ENCODE data around the gene FUNDC1.

FUNDC1 gene

GRCh38 chrX:44495091-44495490, 47.6 kb downstream of the FUNDC1 start:
- Histone ChIP-seq H4K20me1 (ENCODE audit: insufficient read depth, low read length) (no peaks in the 10 kb centered on the region), H3K9me2 (replicated peaks; ENCODE audit: insufficient read depth, low read length) (no peaks in the 10 kb centered on the region), H2AFZ (ENCODE audit: low read length) (no peak overlapping the region), H3K4me1 (ENCODE audit: low read length) (no peaks in the 10 kb centered on the region), H3K9me3 (replicated peaks; ENCODE audit: insufficient read depth, low read length) (no peaks in the 10 kb centered on the region), H3K9ac (ENCODE audit: low read length) (no peak overlapping the region), H3K4me3 (ENCODE audit: low read length) (no peak overlapping the region), H3F3A (ENCODE audit: insufficient read depth, low read length) (no peaks in the 10 kb centered on the region), H3K27me3 (replicated peaks; ENCODE audit: insufficient read depth, low read length) (no peaks in the 10 kb centered on the region), H3K36me3 (replicated peaks; ENCODE audit: insufficient read depth, low read length) (no peaks in the 10 kb centered on the region), H3K79me2 (ENCODE audit: low read length) (no peaks in the 10 kb centered on the region), H3K27ac (ENCODE audit: low read length) (no peak overlapping the region), H3K4me2 (ENCODE audit: low read depth, low read length) (no peak overlapping the region)
- TF ChIP-seq CTCF (IDR thresholded peaks at IDR 0.05; ENCODE audit: low read length): no peak
- no peak for TF ChIP-seq EZH2 (optimal IDR thresholded peaks at IDR 0.05; ENCODE audit: low read depth, low read length)
- no peak for TF ChIP-seq EZH2phosphoT487 (IDR thresholded peaks at IDR 0.05; ENCODE audit: low read length)
- no peak for DNase-seq

DNA sequence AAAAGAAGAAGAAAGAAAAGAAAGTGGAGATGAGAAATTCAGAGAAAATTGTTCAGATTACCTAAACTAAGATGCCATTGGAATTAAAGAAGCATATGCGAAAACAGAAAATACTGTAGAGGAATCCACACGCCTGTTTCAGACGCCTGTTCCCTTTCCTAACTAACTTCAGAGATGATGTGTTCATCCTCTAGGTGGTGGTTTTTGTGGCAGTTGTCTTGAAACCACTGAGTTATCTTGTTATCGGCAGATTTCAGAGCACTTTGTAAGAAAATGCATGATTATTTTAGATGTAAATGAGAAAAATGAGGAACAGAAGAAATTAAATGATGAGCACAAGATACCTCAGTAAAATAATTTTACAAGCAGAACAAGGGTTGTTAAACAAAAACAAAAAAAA, 48.3 kb downstream of the FUNDC1 start:
- no peaks in the 10 kb centered on the region for H3K9me3 ChIP-seq (replicated peaks; ENCODE audit: insufficient read depth, low read length)
- H3K27me3 ChIP-seq (replicated peaks; ENCODE audit: insufficient read depth, low read length): no peaks in the 10 kb centered on the region
- no peak overlapping the region for H3K9ac ChIP-seq (ENCODE audit: low read length)
- no peak overlapping the region for H2AFZ ChIP-seq (ENCODE audit: low read length)
- no peaks in the 10 kb centered on the region for H3K79me2 ChIP-seq (ENCODE audit: low read length)
- no peaks in the 10 kb centered on the region for H3K4me1 ChIP-seq (ENCODE audit: low read length)
- no peak overlapping the region for H3K27ac ChIP-seq (ENCODE audit: low read length)
- H3K4me2 ChIP-seq (ENCODE audit: low read depth, low read length): no peak overlapping the region
- H3F3A ChIP-seq (ENCODE audit: insufficient read depth, low read length): no peaks in the 10 kb centered on the region
- TF ChIP-seq CTCF (IDR thresholded peaks at IDR 0.05; ENCODE audit: low read length) (no peak), EZH2phosphoT487 (IDR thresholded peaks at IDR 0.05; ENCODE audit: low read length) (no peak), EZH2 (optimal IDR thresholded peaks at IDR 0.05; ENCODE audit: low read depth, low read length) (no peak)
- no peaks in the 10 kb centered on the region for H3K36me3 ChIP-seq (replicated peaks; ENCODE audit: insufficient read depth, low read length)
- H4K20me1 ChIP-seq (ENCODE audit: insufficient read depth, low read length): no peaks in the 10 kb centered on the region
- no peaks in the 10 kb centered on the region for H3K9me2 ChIP-seq (replicated peaks; ENCODE audit: insufficient read depth, low read length)
- no peak for DNase-seq
- H3K4me3 ChIP-seq (ENCODE audit: low read length): no peak overlapping the region

GRCh38 chrX:44489515-44489914, 53.1 kb downstream of the FUNDC1 start:
- Histone ChIP-seq H2AFZ (ENCODE audit: low read length) (no peak overlapping the region), H3K9ac (ENCODE audit: low read length) (no peak overlapping the region), H3F3A (ENCODE audit: insufficient read depth, low read length) (no peaks in the 10 kb centered on the region), H3K27ac (ENCODE audit: low read length) (no peak overlapping the region), H3K4me1 (ENCODE audit: low read length) (no peaks in the 10 kb centered on the region), H3K9me3 (replicated peaks; ENCODE audit: insufficient read depth, low read length) (no peaks in the 10 kb centered on the region), H3K9me2 (replicated peaks; ENCODE audit: insufficient read depth, low read length) (no peaks in the 10 kb centered on the region), H3K79me2 (ENCODE audit: low read length) (no peaks in the 10 kb centered on the region), H3K27me3 (replicated peaks; ENCODE audit: insufficient read depth, low read length) (no peaks in the 10 kb centered on the region), H3K4me2 (ENCODE audit: low read depth, low read length) (no peak overlapping the region), H3K4me3 (ENCODE audit: low read length) (no peak overlapping the region), H3K36me3 (replicated peaks; ENCODE audit: insufficient read depth, low read length) (no peaks in the 10 kb centered on the region), H4K20me1 (ENCODE audit: insufficient read depth, low read length) (no peaks in the 10 kb centered on the region)
- no peak for TF ChIP-seq CTCF (IDR thresholded peaks at IDR 0.05; ENCODE audit: low read length)
- TF ChIP-seq EZH2phosphoT487 (IDR thresholded peaks at IDR 0.05; ENCODE audit: low read length): no peak
- no peak for TF ChIP-seq EZH2 (optimal IDR thresholded peaks at IDR 0.05; ENCODE audit: low read depth, low read length)
- DNase-seq: no peak
